Subcutaneous abdominal adipose tissue (tissue), 5 donors: Measurements from ENCODE around the gene TMEM138.

Source experiments
- H3K27ac ChIP-seq: one replicate; pipeline ENCODE4 v1.7.0; 2013; ENCODE audit warnings: low read depth, mild to moderate bottlenecking, inconsistent platforms, low read length, moderate library complexity
- H3K27me3 ChIP-seq, 5 donors: one replicate each; pipeline ENCODE4 v1.7.0; 2013; ENCODE audit warnings: low read length in 5 of 5, inconsistent platforms in 1 of 5; ENCODE audit not compliant: control insufficient read depth in 5 of 5, insufficient read depth in 4 of 5
- H3K36me3 ChIP-seq, 5 donors: one replicate each; pipeline ENCODE4 v1.7.0; 2013; ENCODE audit warnings: low read length in 5 of 5; ENCODE audit not compliant: control insufficient read depth in 5 of 5, insufficient read depth in 5 of 5
- H3K4me1 ChIP-seq, 5 donors: one replicate each; pipeline ENCODE4 v1.7.0; 2013; ENCODE audit warnings: low read length in 5 of 5, mild to moderate bottlenecking in 3 of 5, moderate library complexity in 1 of 5; ENCODE audit not compliant: control insufficient read depth in 5 of 5, insufficient read depth in 5 of 5
- H3K4me3 ChIP-seq, 5 donors: one replicate each; pipeline ENCODE4 v1.7.0; 2013; ENCODE audit warnings: low read length in 5 of 5, low read depth in 1 of 5
- H3K9ac ChIP-seq, 5 donors: one replicate each; pipeline ENCODE4 v1.7.0; 2013; ENCODE audit warnings: low read length in 5 of 5, mild to moderate bottlenecking in 4 of 5, moderate library complexity in 3 of 5
- H3K9me3 ChIP-seq, 5 donors: one replicate each; pipeline ENCODE4 v1.7.0; 2013; ENCODE audit warnings: low read length in 5 of 5; ENCODE audit not compliant: control insufficient read depth in 5 of 5
- donor health status: healthy.
- donor health status: healthy.
- donor health status: healthy.
- donor health status: healthy.
- donor health status: healthy.

Gene TMEM138

DNA sequence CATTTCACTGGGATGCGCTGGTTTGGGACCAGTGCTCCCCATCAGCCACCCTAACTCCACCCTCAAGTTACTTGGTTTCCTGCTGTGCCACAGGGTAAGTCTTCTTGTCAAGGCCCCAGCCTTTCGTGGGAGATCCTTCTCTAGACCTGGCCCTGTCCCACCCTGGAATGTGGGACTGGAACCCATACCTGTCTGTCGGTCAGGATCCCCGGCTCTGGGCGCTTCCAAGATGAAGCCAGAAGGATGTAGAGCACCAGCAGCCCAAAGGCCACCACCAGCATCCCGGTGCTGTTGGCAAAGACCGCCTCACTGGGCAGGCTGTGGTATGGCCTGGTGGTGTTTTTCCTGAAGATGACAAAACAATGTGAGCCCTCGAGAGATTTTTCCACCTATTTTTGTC is 11.4 kb upstream of the TMEM138 start:
- peaks cover 0 to 81% (median 63%) of the 10 kb centered on the region in 5 donors for H3K36me3 ChIP-seq

DNA sequence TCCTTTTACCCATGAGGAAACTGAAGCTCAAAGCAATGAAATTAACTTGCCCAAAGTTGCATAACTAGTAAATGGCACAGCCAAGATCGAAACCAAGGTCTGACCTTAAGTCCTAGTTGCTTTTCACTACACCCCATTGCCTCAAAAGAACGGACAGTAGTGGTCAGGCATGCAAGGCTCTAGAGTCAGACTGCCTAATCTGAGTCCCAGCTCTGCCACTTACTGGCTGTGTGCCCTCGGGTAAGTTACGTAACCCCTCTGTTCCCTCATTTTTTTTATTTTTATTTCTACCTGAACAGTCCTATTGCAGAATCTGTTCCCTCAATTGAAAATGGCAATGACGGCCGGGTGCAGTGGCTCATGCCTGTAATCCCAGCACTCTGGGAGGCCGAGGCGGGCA is 10.1 kb upstream of the TMEM138 start:
- Histone ChIP-seq H3K27ac (no peak overlapping the region), H3K4me1 (peaks cover 0 to 16% (median 15%) of the 10 kb centered on the region in 5 donors), H3K36me3 (peaks cover 0 to 77% (median 60%) of the 10 kb centered on the region in 5 donors), H3K9me3 (no peaks in the 10 kb centered on the region), H3K9ac (no peak overlapping the region), H3K27me3 (no peaks in the 10 kb centered on the region), H3K4me3 (no peak overlapping the region)

More for the DNA sequence above, 11.4 kb upstream of the TMEM138 start:
- Histone ChIP-seq H3K27ac (no peak overlapping the region), H3K9ac (peak overlapping the region in 1 of 5 donors; percentile 38), H3K27me3 (no peaks in the 10 kb centered on the region), H3K4me1 (peaks cover 0 to 12% (median 8%) of the 10 kb centered on the region in 5 donors), H3K4me3 (no peak overlapping the region), H3K9me3 (no peaks in the 10 kb centered on the region)

DNA sequence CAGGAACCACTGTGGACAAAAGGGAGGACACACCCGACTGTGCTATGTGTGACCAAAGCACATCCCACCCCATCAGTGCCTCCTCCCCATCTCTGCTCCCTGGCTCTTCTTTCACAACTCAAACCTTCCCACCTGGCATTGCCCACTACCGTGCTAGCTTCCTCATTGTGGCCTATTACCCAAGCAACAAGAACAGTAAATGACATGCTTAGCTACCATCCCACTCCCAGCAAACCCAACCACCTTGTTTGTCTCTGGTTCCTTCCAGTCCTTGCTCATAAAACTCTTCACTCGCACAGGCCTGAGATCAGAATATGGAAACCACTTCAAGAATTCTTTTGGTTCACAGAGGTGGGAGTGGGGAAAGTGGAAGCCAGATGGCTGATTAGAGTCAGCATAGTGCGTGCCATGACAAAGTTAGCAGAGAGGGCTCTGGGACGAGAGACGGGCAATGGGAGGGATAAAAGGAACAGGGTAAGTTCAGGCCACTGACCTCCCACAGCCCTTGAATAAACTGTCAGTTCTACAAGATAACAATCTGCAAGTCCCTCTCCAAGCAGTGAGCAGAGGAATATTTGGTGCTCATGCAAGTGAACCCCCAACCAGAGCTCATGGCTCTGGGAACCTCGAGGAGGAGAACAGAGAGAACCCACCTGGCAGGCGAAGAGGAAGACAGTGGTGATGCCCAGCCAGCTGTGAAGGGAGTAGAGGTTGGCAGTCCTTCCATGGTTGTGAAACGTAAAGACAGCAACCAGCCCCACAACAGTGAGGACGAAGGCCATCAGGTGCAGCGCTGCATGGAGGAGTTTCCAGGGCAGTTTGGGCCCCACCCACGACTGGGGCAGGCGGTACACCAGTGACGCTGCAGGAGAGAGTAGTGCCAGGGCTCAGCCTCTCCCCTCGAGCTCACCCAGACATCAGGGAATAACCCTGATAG is 8.8 kb upstream of the TMEM138 start:
- Histone ChIP-seq H3K9ac (no peak overlapping the region), H3K4me3 (no peak overlapping the region), H3K9me3 (no peaks in the 10 kb centered on the region), H3K27me3 (no peaks in the 10 kb centered on the region), H3K27ac (no peak overlapping the region), H3K36me3 (peaks cover 0 to 66% (median 55%) of the 10 kb centered on the region in 5 donors), H3K4me1 (peaks cover 0 to 22% (median 17%) of the 10 kb centered on the region in 5 donors)

DNA sequence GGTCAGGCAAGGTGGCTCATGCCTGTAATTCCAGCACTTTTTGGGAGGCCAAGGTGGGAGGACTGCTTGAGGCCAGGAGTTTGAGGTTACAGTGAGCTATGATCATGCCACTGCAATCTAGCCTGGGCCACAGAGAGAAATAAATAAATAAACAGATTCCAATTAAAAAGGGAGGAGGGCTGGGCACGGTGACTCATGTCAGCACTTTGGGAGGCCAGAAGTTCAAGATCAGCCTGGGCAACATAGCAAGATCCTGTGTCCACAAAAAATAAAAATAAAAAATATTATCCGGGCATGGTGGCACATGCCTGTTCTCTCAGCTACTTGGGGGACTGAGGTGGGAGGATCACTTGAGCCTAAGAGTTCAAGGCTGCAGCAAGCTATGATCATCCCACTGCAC is 8.0 kb upstream of the TMEM138 start:
- Histone ChIP-seq H3K9ac (no peak overlapping the region), H3K4me3 (no peak overlapping the region), H3K36me3 (peaks cover 0 to 58% (median 47%) of the 10 kb centered on the region in 5 donors), H3K4me1 (peaks cover 0 to 24% (median 19%) of the 10 kb centered on the region in 5 donors), H3K9me3 (no peaks in the 10 kb centered on the region), H3K27ac (no peak overlapping the region), H3K27me3 (no peaks in the 10 kb centered on the region)

DNA sequence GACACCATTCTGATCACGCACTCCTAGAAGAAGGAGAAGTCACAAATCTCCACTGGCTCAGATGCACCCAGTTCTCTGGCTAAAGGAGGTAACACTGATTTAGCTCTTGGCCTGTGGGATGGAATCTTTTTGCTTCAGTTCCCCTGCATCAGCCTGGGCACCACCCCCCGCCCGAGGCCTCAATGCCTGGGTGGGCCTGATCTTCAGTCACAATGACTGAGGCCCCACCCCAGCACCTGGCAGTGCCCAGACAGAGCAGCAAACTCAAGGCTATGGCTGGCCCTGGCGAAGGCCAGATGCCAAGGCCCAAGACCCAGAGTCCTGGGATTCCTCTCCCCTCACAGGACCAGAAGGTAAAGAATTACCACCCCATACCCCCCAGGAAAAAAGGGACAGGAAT is 5.5 kb upstream of the TMEM138 start:
- no peaks in the 10 kb centered on the region for H3K27me3 ChIP-seq
- H3K27ac ChIP-seq: no peak overlapping the region
- H3K4me3 ChIP-seq: no peak overlapping the region
- H3K4me1 ChIP-seq: peaks cover 7 to 47% (median 38%) of the 10 kb centered on the region in 5 donors
- H3K9me3 ChIP-seq: no peaks in the 10 kb centered on the region
- H3K9ac ChIP-seq: no peak overlapping the region
- H3K36me3 ChIP-seq: peaks cover 0 to 36% (median 26%) of the 10 kb centered on the region in 5 donors

DNA sequence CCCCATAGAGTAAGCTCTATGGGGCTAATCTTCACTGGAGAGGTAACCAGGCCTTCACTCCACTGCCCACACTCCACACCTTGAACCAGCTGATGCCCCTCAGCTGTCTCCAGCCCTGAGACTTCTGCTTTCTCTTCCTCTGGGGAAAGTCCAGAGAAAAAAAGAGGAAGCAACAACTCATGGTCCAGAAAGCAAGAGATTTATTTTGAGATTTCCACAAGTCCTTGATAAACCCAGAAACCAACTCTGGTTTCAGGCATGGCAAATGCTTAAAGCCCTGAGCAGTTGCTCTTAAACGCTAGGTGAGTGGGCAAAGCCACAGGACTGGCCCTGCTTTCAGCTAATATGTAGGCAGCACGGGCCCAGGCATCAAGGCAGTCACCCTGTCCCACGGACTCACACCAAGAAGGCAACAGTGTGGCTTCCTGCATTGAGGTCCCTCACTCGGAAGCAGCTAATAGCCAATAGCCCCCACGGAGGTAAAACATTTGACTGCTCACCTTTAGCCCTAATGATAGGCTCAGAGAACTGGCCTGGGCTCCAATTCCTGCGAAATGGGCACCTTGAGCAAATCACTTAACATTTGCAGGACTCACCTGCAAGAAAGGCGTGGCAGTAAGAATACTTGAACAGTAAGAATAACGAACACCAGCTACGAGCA is 4.8 kb upstream of the TMEM138 start:
- Histone ChIP-seq H3K27ac (no peak overlapping the region), H3K4me1 (peaks cover 7 to 49% (median 33%) of the 10 kb centered on the region in 5 donors), H3K27me3 (no peaks in the 10 kb centered on the region), H3K9me3 (no peaks in the 10 kb centered on the region), H3K4me3 (peak overlapping the region in 1 of 5 donors; percentile 10), H3K36me3 (peaks cover 0 to 30% (median 22%) of the 10 kb centered on the region in 5 donors), H3K9ac (peak overlapping the region in 2 of 5 donors; percentile 1 to 32)

DNA sequence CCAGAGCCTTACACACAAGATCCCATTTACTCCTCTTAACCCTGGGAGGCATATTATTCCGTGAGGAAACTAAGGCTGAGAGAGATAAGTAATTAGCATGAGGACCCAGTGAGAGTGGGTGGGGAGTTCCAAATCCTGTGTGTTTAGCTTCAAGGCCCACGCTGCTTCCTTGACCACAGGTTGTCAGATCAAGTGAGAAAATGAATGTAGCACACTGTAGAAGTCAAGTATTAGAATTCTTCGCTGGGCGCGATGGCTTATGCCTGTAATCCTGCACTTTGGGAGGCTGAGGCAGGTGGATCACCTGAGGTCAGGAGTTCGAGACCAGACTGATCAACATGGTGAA is 4.3 kb upstream of the TMEM138 start:
- Histone ChIP-seq H3K9me3 (no peaks in the 10 kb centered on the region), H3K36me3 (peaks cover 0 to 25% (median 18%) of the 10 kb centered on the region in 5 donors), H3K27me3 (no peaks in the 10 kb centered on the region), H3K9ac (peak overlapping the region in 1 of 5 donors; percentile 1), H3K4me3 (no peak overlapping the region), H3K4me1 (peaks cover 7 to 54% (median 36%) of the 10 kb centered on the region in 5 donors), H3K27ac (no peak overlapping the region)

DNA sequence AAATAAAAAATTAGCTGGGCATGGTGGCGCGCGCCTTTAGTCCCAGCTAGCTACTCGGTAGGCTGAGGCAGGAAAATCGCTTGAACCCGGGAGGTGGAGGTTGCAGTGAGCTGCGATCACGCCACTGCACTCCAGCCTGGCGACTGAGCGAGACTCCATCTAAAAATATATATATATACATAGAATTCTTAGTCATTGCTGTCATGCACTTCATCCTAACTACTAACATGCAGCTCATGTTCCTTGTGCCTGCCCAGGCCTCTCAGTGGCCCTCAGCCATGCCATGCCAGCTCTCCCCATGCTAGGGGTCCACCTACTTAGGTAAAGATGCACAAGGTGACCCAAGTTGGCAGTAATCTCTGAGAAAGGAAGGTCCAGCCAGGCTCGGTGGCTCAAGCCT is 3.6 kb upstream of the TMEM138 start:
- Histone ChIP-seq H3K4me3 (no peak overlapping the region), H3K4me1 (peaks cover 7 to 61% (median 43%) of the 10 kb centered on the region in 5 donors), H3K9me3 (no peaks in the 10 kb centered on the region), H3K36me3 (peaks cover under 1 to 18% (median 11%) of the 10 kb centered on the region in 5 donors), H3K27me3 (no peaks in the 10 kb centered on the region), H3K9ac (no peak overlapping the region), H3K27ac (no peak overlapping the region)

DNA sequence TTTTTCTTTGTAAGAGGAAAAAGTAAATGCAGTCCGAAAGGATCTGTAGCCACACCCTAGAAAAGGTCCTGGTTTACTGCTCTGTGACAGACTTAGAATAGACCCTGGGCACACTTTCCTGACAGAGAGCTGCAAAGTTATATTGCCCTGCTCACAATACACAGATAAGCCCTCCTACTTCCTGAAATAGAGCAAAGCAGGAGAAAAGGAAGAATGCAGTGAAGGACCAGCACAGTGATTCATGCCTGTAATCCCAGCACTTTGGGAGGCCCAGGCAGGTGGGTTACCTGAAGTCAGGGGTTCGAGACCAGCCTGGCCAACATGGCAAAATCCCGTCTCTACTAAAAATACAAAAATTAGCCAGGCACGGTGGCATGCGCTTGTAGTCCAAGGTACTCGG is 2.7 kb upstream of the TMEM138 start:
- Histone ChIP-seq H3K27ac (no peak overlapping the region), H3K9ac (no peak overlapping the region), H3K27me3 (no peaks in the 10 kb centered on the region), H3K9me3 (no peaks in the 10 kb centered on the region), H3K4me1 (peaks cover 7 to 63% (median 52%) of the 10 kb centered on the region in 5 donors), H3K36me3 (peaks cover 6 to 20% (median 10%) of the 10 kb centered on the region in 5 donors), H3K4me3 (no peak overlapping the region)
